Measurements from ENCODE around the gene PACSIN1. TPM values are rescaled to one million over a fixed set of nuclear protein-coding genes. Genes with fewer than 3 reads are reported as not detected.

Gene PACSIN1
- total RNA-seq = 0.11 and 0.20 TPM in 2 replicates

- no peaks in the 10 kb centered on the region for H3K36me3 Mint-ChIP-seq (ENCODE audit: low read depth)
- ChIA-PET CTCF (no interaction called here), POLR2A (interaction anchor here (1.2 kb wide), 1 partner anchor 216 kb away, joined by 4 read pairs; no protein-coding TSS in a partner anchor)
- ATAC-seq (ENCODE audit: low read depth) (peak; percentile 52), DNase-seq (no peak)
- H3K9me3 Mint-ChIP-seq = no peaks in the 10 kb centered on the region
- peaks cover 29% of the 10 kb centered on the region for H3K4me1 Mint-ChIP-seq
- no peak for TF ChIP-seq CTCF (IDR thresholded peaks at IDR 0.05)
- no peak within 1 kb of the TSS for H3K27ac Mint-ChIP-seq
- H3K4me3 Mint-ChIP-seq = peak within 1 kb of the TSS; percentile 76
- H3K27me3 Mint-ChIP-seq = peaks cover 17% of the 10 kb centered on the region
- intact Hi-C loops (cut with micrococcal nuclease) = loop anchor here (5.0 to 10.0 kb wide), 3 partner anchors 38 to 289 kb away; partner anchors contain the start of genes RPS10 and SNRPC
These were observed at the start of gene PACSIN1 for GRCh38 chr6:34465531-34466241. PACSIN1 (plus strand) TSS chr6:34466076; CDS start chr6:34526306, 60,230 bp downstream.

GRCh38 chr6:34416877-34417371, 49.0 kb upstream of the PACSIN1 start:
- ATAC-seq (ENCODE audit: low read depth) = no peak
- no peak overlapping the region for H3K27ac Mint-ChIP-seq
- no peak for DNase-seq
- no peak overlapping the region for H3K4me3 Mint-ChIP-seq
- intact Hi-C loops (cut with micrococcal nuclease) = no loop called here
- TF ChIP-seq CTCF (IDR thresholded peaks at IDR 0.05) = no peak
- ChIA-PET CTCF (interaction anchor here (3.2 to 9.9 kb wide), 4 partner anchors 168 to 254 kb away, joined by 18 to 168 read pairs (median 53); partner anchors contain the start of gene SMIM29), POLR2A (interaction anchor here (1.0 to 3.4 kb wide), 5 partner anchors 9 to 239 kb away, joined by 5 to 68 read pairs (median 10); partner anchors contain the start of genes RPS10 and SMIM29)
- peaks cover 9% of the 10 kb centered on the region for H3K4me1 Mint-ChIP-seq
- no peaks in the 10 kb centered on the region for H3K9me3 Mint-ChIP-seq
- no peaks in the 10 kb centered on the region for H3K27me3 Mint-ChIP-seq
- peaks cover 71% of the 10 kb centered on the region for H3K36me3 Mint-ChIP-seq (ENCODE audit: low read depth)

GRCh38 chr6:34418367-34418766, 47.5 kb upstream of the PACSIN1 start:
- TF ChIP-seq CTCF (IDR thresholded peaks at IDR 0.05) = no peak
- Mint-ChIP-seq H3K4me3 (no peak overlapping the region), H3K27me3 (no peaks in the 10 kb centered on the region), H3K27ac (no peak overlapping the region), H3K4me1 (peaks cover 14% of the 10 kb centered on the region), H3K9me3 (no peaks in the 10 kb centered on the region), H3K36me3 (ENCODE audit: low read depth) (peaks cover 76% of the 10 kb centered on the region)
- DNase-seq (no peak), ATAC-seq (ENCODE audit: low read depth) (no peak)
- POLR2A ChIA-PET = no interaction called here
- CTCF ChIA-PET = interaction anchor here (9.9 kb wide), 1 partner anchor 170 kb away, joined by 168 read pairs; the partner anchor contains the start of gene SMIM29
- intact Hi-C loops (cut with micrococcal nuclease) = no loop called here

- ChIA-PET POLR2A (interaction anchor here (0.9 kb wide), 1 partner anchor 174 kb away, joined by 4 read pairs; the partner anchor contains the start of gene SMIM29), CTCF (interaction anchor here (2.1 to 3.0 kb wide), 2 partner anchors 8 to 174 kb away, joined by 6 to 11 read pairs; partner anchors contain the start of gene SMIM29)
- intact Hi-C loops (cut with micrococcal nuclease) = no loop called here
- Mint-ChIP-seq H3K27ac (no peak overlapping the region), H3K36me3 (ENCODE audit: low read depth) (peaks cover 66% of the 10 kb centered on the region), H3K9me3 (no peaks in the 10 kb centered on the region), H3K27me3 (no peaks in the 10 kb centered on the region), H3K4me1 (peaks cover 29% of the 10 kb centered on the region), H3K4me3 (no peak overlapping the region)
- ATAC-seq (ENCODE audit: low read depth) (no peak), DNase-seq (no peak)
- no peak for TF ChIP-seq CTCF (IDR thresholded peaks at IDR 0.05)
These were observed 42.6 kb upstream of the PACSIN1 start for GRCh38 chr6:34423254-34423653.
